Spleen (tissue), 11 donors: ENCODE measurements around the gene BLTP3A. TPM values are rescaled to one million over a fixed set of nuclear protein-coding genes. Genes with fewer than 3 reads are reported as not detected.
"Not testable (repeated sequence)": the region's sequence is repeated elsewhere in the genome, so short reads cannot be mapped to it uniquely, and the experiment has no call there.

Experiments used
- DNase-seq: peaks from one replicate; pipeline ENCODE4 v3.0.0-alpha.2; 2020
- H3K27ac ChIP-seq, 8 donors: fragments of 200-600 bp; sonication (generic) in 7 of 8; 1 replicate in 4 of 8; 2 replicates in 4 of 8; pipeline versions ENCODE4 v1.5.0 to v1.8.0; 2016 to 2021; ENCODE audit warnings: inconsistent platforms in 4 of 8, mild to moderate bottlenecking in 4 of 8, moderate library complexity in 1 of 8
- H3K27me3 ChIP-seq, 7 donors: fragments of 200-600 bp; sonication (generic) in 6 of 7; replicated peaks in 1 of 7; 1 replicate in 4 of 7; 2 replicates in 3 of 7; pipeline versions ENCODE4 v1.5.0 to v1.8.0; 2016 to 2021; ENCODE audit warnings: inconsistent platforms in 3 of 7, mild to moderate bottlenecking in 1 of 7
- H3K36me3 ChIP-seq, 6 donors: fragments of 200-600 bp; sonication (generic) in 5 of 6; 1 replicate in 4 of 6; 2 replicates in 2 of 6; pipeline versions ENCODE4 v1.5.0 to v1.8.0; 2016 to 2021; ENCODE audit warnings: inconsistent platforms in 2 of 6
- H3K4me1 ChIP-seq, 6 donors: fragments of 200-600 bp; sonication (generic) in 5 of 6; 1 replicate in 3 of 6; 2 replicates in 3 of 6; pipeline versions ENCODE4 v1.5.0 to v1.8.0; 2016 to 2021; ENCODE audit warnings: inconsistent platforms in 3 of 6
- H3K4me3 ChIP-seq, 8 donors: fragments of 200-600 bp; sonication (generic) in 7 of 8; 1 replicate in 4 of 8; 2 replicates in 4 of 8; pipeline versions ENCODE4 v1.5.0 to v1.8.0; 2016 to 2021; ENCODE audit warnings: inconsistent platforms in 4 of 8, mild to moderate bottlenecking in 4 of 8, moderate library complexity in 2 of 8
- H3K9me3 ChIP-seq, 8 donors: fragments of 200-600 bp; sonication (generic) in 7 of 8; 1 replicate in 4 of 8; 2 replicates in 4 of 8; pipeline versions ENCODE4 v1.5.0 to v1.8.0; 2016 to 2021; ENCODE audit warnings: inconsistent platforms in 4 of 8
- POLR2A ChIP-seq, 3 donors: fragments of 450-650 bp; IDR thresholded peaks; one replicate each; pipeline ENCODE4 v1.5.1; 2017; ENCODE audit warnings: antibody characterized with exemption in 3 of 3, mild to moderate bottlenecking in 1 of 3
- POLR2AphosphoS5 ChIP-seq, 3 donors: sonication (generic); formaldehyde crosslinking; IDR thresholded peaks; one replicate each; pipeline ENCODE4 v1.5.1; 2017; ENCODE audit warnings: antibody characterized with exemption in 3 of 3
- WGBS, 5 donors: extraction: QIAGEN DNeasy Blood & Tissue Kit in 3 of 5; methylation state at CpG; one replicate each; pipeline versions ENCODE4 v1.1.5 to v1.1.7; 2013 to 2018; 5-methylcytosine and 5-hydroxymethylcytosine counted together
- intact Hi-C: fragments of 100-400 bp; cut with DNase I; formaldehyde crosslinking; loops from one replicate; pipeline ENCODE4 v1.15.0; 2023; ENCODE audit warnings: low total_unique reads
- polyA plus RNA-seq, 3 donors: library from polyadenylated mRNA; stranded (reverse); fragments of 200-250 nt; gene quantifications; one replicate each; pipeline ENCODE4 v1.2.1, GENCODE V29; 2013
- total RNA-seq, 7 donors: library from RNA; depleted of rRNA in 3 of 7; stranded (reverse); fragments of >200 nt in 3 of 7; fragmentation: NEBNext Ultra II Directional in 4 of 7; extraction: Animal tissue kit (Norgen Biotek cat#: 25700) in 4 of 7; gene quantifications; one replicate each; pipeline versions ENCODE4 v1.1.0 to v1.2.1, GENCODE V29; 2016 to 2021
- TF ChIP-seq, protein P1 (sequence below), 11 experiments: fragments of 200-600 bp in 7 of 11; fragments of 450-650 bp in 4 of 11; sonication (generic) in 4 of 11; IDR thresholded peaks in 8 of 11; conservative IDR thresholded peaks in 3 of 11; 1 replicate in 7 of 11; 2 replicates in 4 of 11; pipeline versions ENCODE4 v1.4.0 to v1.8.0; 2016 to 2021; ENCODE audit warnings: antibody characterized with exemption in 11 of 11, inconsistent platforms in 4 of 11, mild to moderate bottlenecking in 1 of 11
- donor health status: healthy with polysubstance abuse.
- donor health status: DM: no; HTN: no; CAD: no; lungs with moderate emphysema.
- donor health status: DM: no; HTN: no; CAD: no.
- donor health status: Bipolar disorder and iron deficiency.
- donor health status: healthy.
- donor health status: DM: no; HTN: no; CAD: no.
- donor health status: DM: yes; HTN: yes; CAD: no.

BLTP3A gene
- total and polyA plus RNA-seq, 10 donors = 1.5 to 21.2 (median 15.6) TPM

DNA sequence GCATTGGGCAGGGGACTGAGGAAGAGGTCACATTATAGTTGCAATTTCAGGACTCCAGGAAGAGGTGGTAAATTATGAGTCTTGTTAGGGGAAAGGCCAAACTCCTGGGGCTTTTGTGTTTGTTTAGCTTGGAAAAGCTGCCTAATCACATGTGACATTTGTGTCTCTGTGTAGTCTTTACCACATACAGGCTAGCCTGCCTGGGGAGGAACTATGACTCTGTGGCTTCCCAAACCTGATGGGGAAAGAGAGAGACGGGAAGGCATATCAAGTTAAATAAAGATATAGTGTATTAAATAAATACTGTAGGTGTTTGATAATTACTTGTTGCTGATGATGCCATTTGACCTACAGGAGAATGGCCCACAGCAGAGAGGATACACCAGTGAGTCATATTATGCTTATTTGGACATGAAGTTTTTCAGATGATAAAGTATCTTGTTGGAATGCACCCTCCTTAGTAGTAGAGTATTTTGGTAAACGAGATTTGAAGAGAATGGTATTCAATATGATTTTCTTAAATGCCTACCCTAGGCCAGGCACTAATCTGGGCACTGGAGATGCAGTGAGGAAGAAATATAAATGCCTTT is 4.0 kb downstream of the BLTP3A start:
- no peaks in the 10 kb centered on the region for H3K9me3 ChIP-seq
- H3K27me3 ChIP-seq = no peaks in the 10 kb centered on the region
- no peak overlapping the region for H3K4me3 ChIP-seq
- intact Hi-C loops = no loop called here
- no peak overlapping the region for H3K27ac ChIP-seq
- peaks cover 3 to 52% (median 21%) of the 10 kb centered on the region in 6 donors for H3K4me1 ChIP-seq
- 53 to 81% (median 69%) methylated on average over 2 of the region's 2 CpGs for whole genome bisulfite sequencing, 5 donors
- H3K36me3 ChIP-seq = no peaks in the 10 kb centered on the region
- no peak for DNase-seq
- TF ChIP-seq POLR2AphosphoS5 (IDR thresholded peaks at IDR 0.05) = no peak
- TF ChIP-seq POLR2A (IDR thresholded peaks at IDR 0.05) = no peak
- TF ChIP-seq, protein P1, sequence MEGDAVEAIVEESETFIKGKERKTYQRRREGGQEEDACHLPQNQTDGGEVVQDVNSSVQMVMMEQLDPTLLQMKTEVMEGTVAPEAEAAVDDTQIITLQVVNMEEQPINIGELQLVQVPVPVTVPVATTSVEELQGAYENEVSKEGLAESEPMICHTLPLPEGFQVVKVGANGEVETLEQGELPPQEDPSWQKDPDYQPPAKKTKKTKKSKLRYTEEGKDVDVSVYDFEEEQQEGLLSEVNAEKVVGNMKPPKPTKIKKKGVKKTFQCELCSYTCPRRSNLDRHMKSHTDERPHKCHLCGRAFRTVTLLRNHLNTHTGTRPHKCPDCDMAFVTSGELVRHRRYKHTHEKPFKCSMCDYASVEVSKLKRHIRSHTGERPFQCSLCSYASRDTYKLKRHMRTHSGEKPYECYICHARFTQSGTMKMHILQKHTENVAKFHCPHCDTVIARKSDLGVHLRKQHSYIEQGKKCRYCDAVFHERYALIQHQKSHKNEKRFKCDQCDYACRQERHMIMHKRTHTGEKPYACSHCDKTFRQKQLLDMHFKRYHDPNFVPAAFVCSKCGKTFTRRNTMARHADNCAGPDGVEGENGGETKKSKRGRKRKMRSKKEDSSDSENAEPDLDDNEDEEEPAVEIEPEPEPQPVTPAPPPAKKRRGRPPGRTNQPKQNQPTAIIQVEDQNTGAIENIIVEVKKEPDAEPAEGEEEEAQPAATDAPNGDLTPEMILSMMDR (IDR thresholded peaks at IDR 0.05 in 8 of 11, conservative IDR thresholded peaks at IDR 0.05 in 3 of 11) = no peak

DNA sequence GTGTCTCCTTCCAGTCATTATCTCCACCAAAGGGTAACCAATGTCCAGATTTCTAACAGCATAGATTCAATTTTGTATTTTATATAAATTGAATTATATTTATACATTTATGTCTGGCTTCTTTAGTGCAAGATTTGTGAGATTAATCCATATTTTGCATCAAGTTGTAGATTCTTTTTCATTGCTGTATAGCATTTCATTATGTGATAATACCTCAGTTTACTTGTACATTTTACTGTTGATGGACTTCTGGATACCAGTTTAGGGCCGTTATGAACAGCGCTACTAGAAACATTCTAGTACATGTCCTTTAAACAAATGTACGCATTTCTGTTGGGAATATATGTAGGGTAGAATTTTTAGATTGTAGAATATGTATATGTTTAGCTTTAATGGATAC is 6.2 kb downstream of the BLTP3A start:
- no peak for TF ChIP-seq POLR2A (IDR thresholded peaks at IDR 0.05)
- H3K36me3 ChIP-seq = no peaks in the 10 kb centered on the region
- H3K4me1 ChIP-seq = peaks cover 0 to 37% (median 10%) of the 10 kb centered on the region in 6 donors
- WGBS, 5 donors = 95 to 97% (median 96%) methylated on average over 3 of the region's 3 CpGs
- no peak overlapping the region for H3K4me3 ChIP-seq
- no peaks in the 10 kb centered on the region for H3K9me3 ChIP-seq
- DNase-seq = no peak
- H3K27ac ChIP-seq = no peak overlapping the region
- intact Hi-C loops = no loop called here
- H3K27me3 ChIP-seq = no peaks in the 10 kb centered on the region

DNA sequence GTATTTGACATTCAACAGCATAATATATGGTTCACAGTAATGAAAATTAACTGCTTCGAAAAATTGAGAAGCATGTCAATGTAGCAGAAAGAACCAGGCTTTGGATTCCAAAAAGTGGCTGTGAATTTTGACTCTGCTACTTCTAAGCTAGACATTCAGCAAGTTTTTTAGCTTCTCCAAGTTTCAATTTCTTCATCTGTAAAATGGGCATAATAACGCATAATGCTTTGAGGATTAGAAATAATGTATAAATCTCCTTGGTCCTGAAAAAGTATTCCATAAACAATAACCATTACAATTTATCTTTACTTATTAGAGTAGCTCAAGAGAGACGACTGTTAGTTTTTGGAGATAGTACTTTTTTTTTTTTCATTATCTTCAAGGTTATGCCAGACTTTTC is 7.7 kb downstream of the BLTP3A start:
- H3K36me3 ChIP-seq = no peaks in the 10 kb centered on the region
- TF ChIP-seq POLR2A (IDR thresholded peaks at IDR 0.05) = no peak
- TF ChIP-seq, protein P1 (IDR thresholded peaks at IDR 0.05 in 8 of 11, conservative IDR thresholded peaks at IDR 0.05 in 3 of 11) = no peak
- no peak for TF ChIP-seq POLR2AphosphoS5 (IDR thresholded peaks at IDR 0.05)
- no peak overlapping the region for H3K27ac ChIP-seq
- no peak overlapping the region for H3K4me3 ChIP-seq
- H3K4me1 ChIP-seq = peaks cover 0 to 23% (median 0%) of the 10 kb centered on the region in 6 donors
- DNase-seq = no peak
- H3K9me3 ChIP-seq = no peaks in the 10 kb centered on the region
- H3K27me3 ChIP-seq = no peaks in the 10 kb centered on the region
- 91 to 95% (median 92%) methylated on average over 3 of the region's 3 CpGs for WGBS, 5 donors
- intact Hi-C loops = no loop called here

DNA sequence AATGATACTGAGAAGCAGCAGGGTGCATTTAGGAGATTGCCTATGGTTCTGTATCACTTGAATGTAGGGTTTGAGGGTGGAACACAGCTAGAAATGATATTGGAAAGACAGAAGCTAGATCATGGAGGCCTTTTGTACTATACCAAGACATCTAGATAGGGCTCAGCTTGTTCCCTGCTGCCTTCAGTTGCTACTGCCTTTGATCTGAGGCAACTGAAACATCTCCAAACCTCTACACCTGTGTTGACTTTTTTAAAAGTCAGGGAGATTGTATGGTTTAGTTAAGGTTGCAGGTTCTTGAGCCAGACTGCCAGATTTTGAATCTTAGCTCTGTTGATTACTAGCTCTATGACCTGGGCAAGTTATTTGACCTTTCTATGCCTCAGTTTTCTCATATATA is 12.7 kb downstream of the BLTP3A start:
- Histone ChIP-seq H3K4me3 (no peak overlapping the region), H3K27me3 (no peaks in the 10 kb centered on the region), H3K4me1 (no peaks in the 10 kb centered on the region), H3K36me3 (no peaks in the 10 kb centered on the region), H3K9me3 (no peaks in the 10 kb centered on the region), H3K27ac (no peak overlapping the region)
- no peak for DNase-seq
- intact Hi-C loops = no loop called here
- TF ChIP-seq, protein P1 (IDR thresholded peaks at IDR 0.05 in 8 of 11, conservative IDR thresholded peaks at IDR 0.05 in 3 of 11) = no peak
- TF ChIP-seq POLR2A (IDR thresholded peaks at IDR 0.05) = no peak
- no peak for TF ChIP-seq POLR2AphosphoS5 (IDR thresholded peaks at IDR 0.05)

DNA sequence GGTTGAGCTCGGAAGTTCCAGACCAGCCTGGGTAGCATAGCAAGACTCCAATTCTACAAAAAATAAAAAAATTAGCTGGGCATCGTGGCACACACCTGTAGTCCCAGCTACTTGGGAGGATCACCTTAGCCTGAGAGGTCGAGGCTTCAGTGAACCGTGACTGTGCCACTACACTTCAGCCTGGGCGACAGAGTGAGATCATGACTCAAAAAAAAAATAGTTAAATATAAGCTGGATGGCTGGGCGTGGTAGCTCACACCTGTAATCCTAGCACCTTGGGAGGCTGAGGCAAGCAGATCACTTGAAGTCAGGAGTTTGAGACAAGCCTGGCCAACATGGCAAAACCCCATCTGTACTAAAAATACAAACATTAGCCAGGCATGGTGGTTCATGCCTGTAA is 13.2 kb downstream of the BLTP3A start:
- H3K27me3 ChIP-seq, H3K36me3 ChIP-seq, H3K4me1 ChIP-seq, H3K9me3 ChIP-seq, H3K4me3 ChIP-seq, intact Hi-C loops, H3K27ac ChIP-seq, DNase-seq: not testable (repeated sequence)
- WGBS, 5 donors = 85 to 93% (median 90%) methylated on average over 6 of the region's 6 CpGs
